SK-N-MC (cell line): ENCODE data around the gene ZAR1.

Source experiments
- DNase-seq: peaks from one replicate; pipeline ENCODE4 v3.0.0-alpha.2; 2011; ENCODE audit warnings: low read depth, low spot score
- H3K27ac ChIP-seq: fragments of 200-600 bp; sonication (generic); 2 replicates; pipeline ENCODE4 v1.5.1; 2016; ENCODE audit warnings: mixed run types
- H3K36me3 ChIP-seq: fragments of 200-600 bp; sonication (generic); 2 replicates; pipeline ENCODE4 v1.6.1; 2017; ENCODE audit warnings: antibody characterized with exemption, low read length, mixed read lengths; ENCODE audit not compliant: insufficient read depth
- H3K4me3 ChIP-seq: fragments of 200-600 bp; sonication (generic); 2 replicates; pipeline ENCODE4 v1.5.1; 2016
- H3K9ac ChIP-seq: fragments of 200-600 bp; sonication (generic); 2 replicates; pipeline ENCODE4 v1.8.0; 2017; ENCODE audit warnings: mixed run types, mixed read lengths; ENCODE audit not compliant: insufficient read length
- H3K9me3 ChIP-seq: fragments of 200-600 bp; sonication (generic); 2 replicates; pipeline ENCODE4 v1.6.1; 2017; ENCODE audit warnings: low read depth, mild to moderate bottlenecking, antibody characterized with exemption, low read length, moderate library complexity, mixed read lengths
- EZH2 ChIP-seq: fragments of 200-600 bp; sonication (generic); IDR thresholded peaks from one replicate; pipeline ENCODE4 v1.6.1; 2017; ENCODE audit warnings: antibody characterized with exemption
- FOXP2 ChIP-seq: optimal IDR thresholded peaks from 2 replicates; pipeline ENCODE3; 2011; ENCODE audit warnings: mild to moderate bottlenecking, moderate library complexity; ENCODE audit not compliant: insufficient read depth; ENCODE audit errors: extremely low read length, control extremely low read depth
- POLR2AphosphoS5 ChIP-seq: IDR thresholded peaks from 2 replicates; pipeline ENCODE4 v1.6.1; 2012; ENCODE audit warnings: mild to moderate bottlenecking, low read depth, low read length, borderline replicate concordance

Gene ZAR1

DNA sequence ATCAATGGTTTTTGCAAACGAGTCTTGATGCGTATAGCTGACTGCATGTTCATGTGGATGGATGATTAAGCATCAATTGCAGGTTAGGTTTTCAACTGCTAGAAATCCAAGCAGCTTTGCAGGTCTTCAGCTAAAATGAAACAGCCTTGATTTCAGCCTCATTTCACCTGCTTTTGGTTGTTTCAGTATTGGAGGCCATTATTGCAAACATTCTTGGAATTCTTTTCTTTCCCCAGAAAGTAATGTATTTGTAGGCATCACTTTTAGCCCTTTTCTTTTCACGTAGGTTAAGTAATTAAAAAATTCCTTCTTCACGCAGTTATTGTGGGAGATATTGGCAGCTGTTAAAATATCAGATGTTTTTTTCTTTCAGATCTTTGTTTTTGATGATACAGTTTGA lies 8.8 kb downstream of the ZAR1 start:
- no peak overlapping the region for H3K4me3 ChIP-seq
- H3K36me3 ChIP-seq, result peaks cover 5% of the 10 kb centered on the region; the same call in 1 of the 2 replicates
- H3K9me3 ChIP-seq, result no peaks in the 10 kb centered on the region
- H3K27ac ChIP-seq, result no peak overlapping the region
- H3K9ac ChIP-seq, result no peak overlapping the region
- no peak for DNase-seq
- TF ChIP-seq POLR2AphosphoS5 (no peak), EZH2 (no peak), FOXP2 (no peak)

DNA sequence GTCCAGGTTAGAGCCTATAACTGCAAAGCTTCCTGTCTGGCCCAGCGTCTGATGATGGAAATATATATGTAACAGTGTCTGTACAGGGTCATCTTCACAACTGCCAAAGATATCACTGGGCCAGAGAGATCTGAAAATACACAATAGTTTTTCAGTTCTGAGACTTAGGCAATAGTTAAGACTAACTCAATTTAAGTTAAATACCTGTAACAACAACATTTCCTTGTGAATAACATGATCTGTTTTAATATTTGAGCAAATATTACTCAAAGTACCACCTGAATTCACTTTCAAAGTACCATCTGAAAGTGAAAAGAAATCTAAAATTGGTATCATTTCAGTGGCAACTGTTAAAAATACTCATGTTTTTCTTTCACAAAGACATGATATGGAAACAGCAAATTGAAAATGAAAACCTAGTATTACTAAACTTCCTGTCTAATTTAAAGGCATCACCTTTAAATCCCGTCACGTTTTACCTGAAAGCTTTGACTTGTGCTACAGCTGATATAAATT lies 9.6 kb downstream of the ZAR1 start:
- Histone ChIP-seq H3K36me3 (peaks cover 5% of the 10 kb centered on the region; the same call in 1 of the 2 replicates), H3K9ac (no peak overlapping the region), H3K27ac (no peak overlapping the region), H3K9me3 (no peaks in the 10 kb centered on the region), H3K4me3 (no peak overlapping the region)
- no peak for DNase-seq
- no peak for TF ChIP-seq EZH2
- no peak for TF ChIP-seq POLR2AphosphoS5
- TF ChIP-seq FOXP2, result no peak

DNA sequence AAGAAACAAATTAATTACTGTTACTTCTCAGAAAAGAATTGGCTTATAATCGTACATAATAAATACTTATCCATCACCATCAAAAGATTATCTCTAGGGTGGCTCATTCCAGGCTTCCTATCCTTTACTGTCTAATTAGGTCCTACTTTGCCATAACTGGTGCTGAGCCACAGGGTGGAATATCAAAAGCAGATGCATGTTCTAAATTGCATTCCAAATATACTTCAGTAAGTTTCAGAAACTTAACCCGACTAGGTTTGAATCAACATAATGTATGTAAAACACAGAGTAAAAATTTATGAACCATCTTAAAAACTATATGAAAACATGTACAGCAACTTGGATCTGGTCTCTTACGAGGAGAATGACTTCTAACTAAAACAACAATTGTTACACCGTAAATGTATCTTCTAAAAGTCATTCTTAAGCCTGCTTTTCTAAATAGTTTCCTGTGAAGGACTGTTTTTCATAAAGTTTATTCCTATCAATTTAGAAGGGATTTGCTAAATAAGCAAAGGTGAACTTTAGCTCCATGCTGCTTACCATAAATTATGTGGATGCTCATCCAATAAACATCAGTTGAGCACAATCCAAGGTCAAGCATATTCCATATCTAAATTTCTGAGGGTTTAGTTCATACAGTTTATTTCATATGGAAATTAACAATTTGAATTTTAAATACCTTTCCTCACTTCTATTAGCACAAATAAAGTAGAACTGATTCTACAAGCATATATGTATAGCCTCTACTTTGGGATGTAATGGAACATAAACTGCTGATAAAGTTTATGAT lies 13.4 kb downstream of the ZAR1 start:
- H3K4me3 ChIP-seq, result no peak overlapping the region
- no peak for TF ChIP-seq POLR2AphosphoS5
- TF ChIP-seq FOXP2, result no peak
- no peak for TF ChIP-seq EZH2
- H3K9ac ChIP-seq, result no peak overlapping the region
- H3K27ac ChIP-seq, result peak overlapping the region; percentile 8; the same call in 1 of the 2 replicates
- H3K9me3 ChIP-seq, result no peaks in the 10 kb centered on the region
- peaks cover 5% of the 10 kb centered on the region; the same call in 1 of the 2 replicates for H3K36me3 ChIP-seq
- no peak for DNase-seq

DNA sequence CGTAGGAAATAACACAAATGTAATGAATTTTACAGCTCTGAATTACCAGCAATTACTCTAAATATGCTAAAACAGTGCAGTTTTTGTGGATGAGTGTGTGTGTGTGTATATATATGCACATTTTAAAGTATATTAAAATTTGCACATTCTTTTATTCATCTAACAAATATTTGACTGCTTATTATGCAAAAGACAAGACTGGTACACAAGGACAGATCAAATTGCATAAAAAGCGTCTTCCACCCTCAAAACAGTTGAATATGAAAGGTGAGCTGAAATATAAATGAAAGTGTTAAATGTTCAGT lies 13.9 kb downstream of the ZAR1 start:
- H3K27ac ChIP-seq, result no peak overlapping the region
- H3K9ac ChIP-seq, result no peak overlapping the region
- DNase-seq, result no peak
- peaks cover 5% of the 10 kb centered on the region; the same call in 1 of the 2 replicates for H3K36me3 ChIP-seq
- TF ChIP-seq FOXP2 (no peak), POLR2AphosphoS5 (no peak), EZH2 (no peak)
- H3K9me3 ChIP-seq, result no peaks in the 10 kb centered on the region
- no peak overlapping the region for H3K4me3 ChIP-seq

DNA sequence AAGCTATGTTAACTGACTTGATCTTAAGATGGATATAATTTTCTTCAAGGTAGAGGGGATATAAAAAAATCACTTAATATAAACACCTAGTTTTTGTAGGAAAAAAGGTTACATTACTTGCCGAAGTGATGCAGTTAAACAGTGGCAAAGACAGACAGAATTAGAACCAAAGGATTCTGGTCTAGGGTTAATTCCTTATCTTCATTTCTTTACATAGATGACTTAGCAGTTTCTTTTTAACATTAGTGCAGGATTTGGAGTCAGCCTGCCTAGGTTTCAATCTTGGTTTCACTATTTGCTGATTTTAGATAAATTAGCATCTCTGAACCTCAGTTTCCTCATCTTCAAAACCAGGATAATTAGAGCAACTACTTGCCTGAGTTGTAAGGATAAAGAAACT lies 14.3 kb downstream of the ZAR1 start:
- Histone ChIP-seq H3K36me3 (peaks cover 3% of the 10 kb centered on the region; the same call in 1 of the 2 replicates), H3K4me3 (no peak overlapping the region), H3K9me3 (no peaks in the 10 kb centered on the region), H3K27ac (no peak overlapping the region), H3K9ac (no peak overlapping the region)
- TF ChIP-seq POLR2AphosphoS5 (no peak), EZH2 (no peak), FOXP2 (no peak)
- no peak for DNase-seq

DNA sequence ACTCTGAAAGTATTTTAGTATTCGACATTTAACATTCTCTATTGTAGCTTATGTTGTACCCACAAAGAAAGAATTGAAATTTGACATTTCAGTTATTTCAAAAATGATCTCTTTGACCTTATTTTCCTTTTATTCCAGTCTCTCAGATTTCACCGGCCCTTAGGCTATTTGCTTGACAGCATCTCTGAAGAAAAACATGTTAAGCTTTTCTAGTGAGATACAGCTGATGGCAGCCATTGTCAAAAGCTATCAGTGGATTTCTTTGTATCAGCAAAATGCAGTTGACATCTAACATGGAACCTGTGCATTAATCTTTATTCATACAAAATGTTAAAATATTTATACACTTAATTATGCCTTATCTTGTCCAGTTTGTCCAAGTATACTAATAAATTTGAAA lies 16.7 kb downstream of the ZAR1 start:
- Histone ChIP-seq H3K9me3 (no peaks in the 10 kb centered on the region), H3K4me3 (no peak overlapping the region), H3K9ac (no peak overlapping the region), H3K36me3 (peaks cover 14% of the 10 kb centered on the region), H3K27ac (no peak overlapping the region)
- no peak for TF ChIP-seq EZH2
- no peak for TF ChIP-seq FOXP2
- TF ChIP-seq POLR2AphosphoS5, result no peak
- DNase-seq, result no peak

DNA sequence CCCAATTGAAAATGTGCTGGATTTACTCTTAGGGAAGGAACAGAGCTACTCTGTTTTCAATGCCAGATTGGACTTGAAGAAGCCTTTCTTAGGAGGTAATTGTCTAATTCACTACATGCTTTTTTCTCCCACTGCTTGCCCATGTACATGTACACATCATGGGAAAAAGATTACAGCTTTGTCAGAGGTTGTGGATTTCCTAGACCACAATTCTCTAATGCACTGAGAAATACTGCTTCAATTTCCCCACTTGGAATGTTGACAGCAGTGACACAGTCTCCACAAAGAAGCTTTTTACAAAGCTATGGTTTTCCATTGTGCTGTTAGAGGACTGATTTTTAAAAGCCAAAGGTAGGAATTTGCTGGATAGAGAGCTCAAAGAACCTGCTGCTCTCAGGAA lies 19.5 kb downstream of the ZAR1 start:
- H3K4me3 ChIP-seq, result no peak overlapping the region
- DNase-seq, result no peak
- H3K27ac ChIP-seq, result no peak overlapping the region
- TF ChIP-seq EZH2 (no peak), POLR2AphosphoS5 (no peak), FOXP2 (no peak)
- H3K36me3 ChIP-seq, result peaks cover 37% of the 10 kb centered on the region
- H3K9me3 ChIP-seq, result no peaks in the 10 kb centered on the region
- H3K9ac ChIP-seq, result no peak overlapping the region

DNA sequence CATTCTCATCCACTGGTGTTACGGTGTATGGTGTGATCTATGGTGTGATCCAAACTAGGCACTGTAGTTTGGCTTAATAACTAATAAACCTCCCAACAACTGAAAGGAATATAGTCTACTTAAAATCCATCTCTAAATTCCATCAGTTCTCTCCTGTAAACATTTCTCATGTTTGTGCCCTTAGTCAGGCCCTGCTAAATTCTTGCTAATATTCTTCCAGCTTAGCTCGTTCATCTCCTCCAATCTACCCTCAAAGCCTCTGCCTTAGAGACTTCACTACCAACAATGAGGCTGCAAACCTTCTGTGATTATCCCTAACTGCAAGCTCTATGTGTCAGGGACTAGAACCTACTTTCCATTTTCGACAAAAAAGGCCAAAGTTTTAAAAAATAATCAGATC lies 28.1 kb downstream of the ZAR1 start:
- peaks cover 26% of the 10 kb centered on the region for H3K36me3 ChIP-seq
- no peak for TF ChIP-seq FOXP2
- TF ChIP-seq POLR2AphosphoS5, result no peak
- no peak for TF ChIP-seq EZH2
- H3K9ac ChIP-seq, result no peak overlapping the region

DNA sequence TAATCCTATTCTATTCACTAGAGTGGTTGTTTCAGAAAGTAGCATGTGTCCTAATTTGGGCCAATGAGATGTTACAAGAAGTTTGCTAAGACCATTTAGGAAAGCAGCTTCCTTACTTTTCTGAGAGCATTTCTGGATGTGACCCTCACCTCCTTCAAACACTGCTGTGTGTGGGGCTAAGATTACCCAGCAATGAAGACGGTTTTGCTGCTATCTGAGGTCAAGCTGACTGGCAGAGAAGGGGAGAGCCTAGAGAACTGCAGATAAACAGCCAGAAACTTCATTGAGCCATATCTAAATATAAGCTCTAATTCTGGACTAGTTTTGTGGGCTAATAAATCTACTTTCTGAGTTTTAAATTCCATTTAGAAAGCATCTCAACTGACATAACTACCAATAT lies 36.4 kb downstream of the ZAR1 start:
- no peak overlapping the region for H3K27ac ChIP-seq
- TF ChIP-seq EZH2, result no peak
- H3K36me3 ChIP-seq, result peaks cover 32% of the 10 kb centered on the region

More for the DNA sequence above, 28.1 kb downstream of the ZAR1 start:
- Histone ChIP-seq H3K27ac (no peak overlapping the region), H3K9me3 (no peaks in the 10 kb centered on the region), H3K4me3 (no peak overlapping the region)
- no peak for DNase-seq

More for the DNA sequence above, 36.4 kb downstream of the ZAR1 start:
- Histone ChIP-seq H3K9ac (no peak overlapping the region), H3K4me3 (no peak overlapping the region), H3K9me3 (no peaks in the 10 kb centered on the region)
- DNase-seq, result no peak
